UCSD-AML1 (cell line): Measurements from ENCODE around the gene AZU1.

Source experiments
- DNase-seq: peaks from one replicate; lab custom pipeline; 2025; ENCODE audit not compliant: unreplicated experiment; lab: John Stamatoyannopoulos, UW

The AZU1 gene

GRCh38 chr19:796692-797527 lies 30.7 kb upstream of the AZU1 start, which contains the start of gene PTBP1:
PTBP1 (plus strand) TSS chr19:797452; CDS start chr19:797498, 46 bp downstream.
- peak; percentile 100 for DNase-seq

DNA sequence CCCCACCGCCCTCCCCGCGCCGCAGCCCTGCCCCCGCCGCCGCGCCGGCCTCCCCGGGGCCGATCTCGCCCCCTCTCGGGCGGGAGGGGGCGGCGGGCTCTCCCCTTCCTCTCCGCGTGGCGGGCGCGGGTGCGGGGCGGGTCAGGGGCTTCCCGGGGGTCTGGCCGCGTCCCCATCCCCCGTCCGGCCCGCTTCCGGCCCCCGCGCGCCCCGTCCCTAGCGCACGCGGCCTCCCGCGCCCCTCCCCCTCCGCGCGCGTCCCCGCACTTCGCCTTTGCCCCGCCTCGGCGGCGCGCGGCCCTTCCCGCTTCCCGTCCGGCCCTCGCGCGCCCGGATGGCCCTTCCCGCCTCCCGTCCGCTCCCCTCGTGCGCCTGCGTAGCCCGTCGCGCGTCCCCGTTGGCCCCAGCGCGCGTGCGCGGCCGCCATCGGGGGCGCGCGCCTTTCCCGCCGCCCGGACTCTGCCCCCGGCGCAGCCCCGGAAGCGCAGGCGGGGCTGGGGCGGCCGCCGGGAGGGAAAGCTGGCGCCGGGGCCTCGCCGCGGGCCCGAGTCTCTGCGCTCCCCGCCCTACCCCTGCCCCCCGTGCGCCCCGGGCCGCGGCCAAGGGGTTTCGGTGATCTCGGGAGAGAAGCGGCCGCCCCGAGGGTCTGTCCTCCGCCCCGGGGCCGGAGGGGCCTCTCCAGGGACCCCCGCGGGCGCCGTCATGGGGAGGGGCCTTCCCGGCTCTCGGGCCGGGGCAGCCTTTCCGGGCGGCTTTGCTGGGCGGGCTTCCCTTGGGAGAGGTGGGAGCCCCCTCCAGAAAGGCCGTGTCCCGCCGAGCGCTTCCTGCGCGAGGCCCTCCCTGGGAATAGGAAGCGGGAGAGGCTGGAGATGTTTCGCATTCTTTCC lies 29.9 kb upstream of the AZU1 start:
- DNase-seq = peak; percentile 91

- no peak for DNase-seq
Observed at GRCh38 chr19:798415-799075, 29.1 kb upstream of the AZU1 start.

- DNase-seq = peak; percentile 31
Observed at GRCh38 chr19:799076-799881, 28.4 kb upstream of the AZU1 start.

DNA sequence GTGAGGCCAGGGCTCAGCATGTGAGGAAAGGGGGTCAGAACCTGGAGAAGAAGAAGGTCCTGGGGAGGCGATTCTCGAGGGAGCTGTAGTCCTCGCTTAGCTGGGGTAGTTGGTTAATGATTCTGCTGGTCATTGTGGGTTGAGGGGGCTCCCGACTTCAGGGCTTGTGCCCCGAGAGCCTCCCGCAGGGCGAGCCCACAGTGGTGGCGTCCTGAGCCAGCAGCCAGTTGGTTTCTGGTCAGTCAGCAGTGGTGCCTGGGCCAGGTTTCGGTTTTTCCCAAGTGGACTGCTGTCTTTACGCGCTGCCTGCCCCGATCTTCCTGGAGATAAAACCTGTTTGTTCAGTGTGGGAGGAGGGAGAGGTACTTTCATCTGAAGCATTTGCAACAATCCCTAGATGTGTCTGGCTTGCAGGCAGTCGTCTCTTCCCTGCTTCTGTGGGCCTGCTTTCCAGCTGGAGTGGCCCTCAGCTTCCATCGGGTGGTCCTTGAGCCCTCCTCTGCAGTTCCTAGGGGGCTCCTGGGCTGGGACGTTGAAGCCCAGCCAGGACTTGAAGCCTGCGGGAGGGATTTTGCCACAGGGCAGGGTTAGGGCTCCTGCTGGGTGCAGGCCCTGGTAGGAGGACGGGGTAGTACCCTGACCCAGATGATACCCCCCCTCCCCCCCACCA lies 27.1 kb upstream of the AZU1 start:
- DNase-seq = no peak

GRCh38 chr19:801030-801860 lies 26.4 kb upstream of the AZU1 start:
- DNase-seq = no peak

DNA sequence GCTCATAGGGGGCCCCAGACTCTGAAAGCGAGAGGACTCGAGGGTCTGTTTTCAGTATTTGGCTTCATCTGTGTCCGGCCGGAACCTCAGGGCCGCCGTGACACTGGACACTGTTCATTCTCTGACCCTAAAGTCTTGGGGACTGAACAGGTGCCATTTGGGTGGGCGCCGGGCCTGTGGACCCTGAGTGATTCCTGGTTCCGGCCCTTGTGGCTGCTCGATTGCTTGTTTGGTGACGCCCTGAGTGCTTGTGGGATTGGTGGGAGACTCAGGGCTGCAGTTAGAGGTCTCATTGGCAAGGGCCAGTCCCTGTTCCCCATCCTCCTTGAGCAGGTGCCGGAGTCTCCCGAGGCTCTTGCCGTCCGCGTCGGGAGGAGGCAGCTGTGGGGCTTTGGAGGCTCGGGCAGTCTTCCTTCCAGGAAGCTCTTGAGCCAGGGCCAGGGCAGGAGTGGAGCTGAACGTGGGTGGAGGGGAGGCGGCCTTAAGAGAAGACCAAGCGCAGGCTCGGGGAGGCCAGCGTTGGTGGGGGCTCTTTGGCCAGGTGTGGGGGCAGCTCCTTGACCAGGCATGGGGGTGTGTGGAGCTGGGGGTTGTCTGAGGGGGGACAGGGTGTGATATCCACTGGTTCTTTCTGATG lies 25.7 kb upstream of the AZU1 start:
- no peak for DNase-seq

DNA sequence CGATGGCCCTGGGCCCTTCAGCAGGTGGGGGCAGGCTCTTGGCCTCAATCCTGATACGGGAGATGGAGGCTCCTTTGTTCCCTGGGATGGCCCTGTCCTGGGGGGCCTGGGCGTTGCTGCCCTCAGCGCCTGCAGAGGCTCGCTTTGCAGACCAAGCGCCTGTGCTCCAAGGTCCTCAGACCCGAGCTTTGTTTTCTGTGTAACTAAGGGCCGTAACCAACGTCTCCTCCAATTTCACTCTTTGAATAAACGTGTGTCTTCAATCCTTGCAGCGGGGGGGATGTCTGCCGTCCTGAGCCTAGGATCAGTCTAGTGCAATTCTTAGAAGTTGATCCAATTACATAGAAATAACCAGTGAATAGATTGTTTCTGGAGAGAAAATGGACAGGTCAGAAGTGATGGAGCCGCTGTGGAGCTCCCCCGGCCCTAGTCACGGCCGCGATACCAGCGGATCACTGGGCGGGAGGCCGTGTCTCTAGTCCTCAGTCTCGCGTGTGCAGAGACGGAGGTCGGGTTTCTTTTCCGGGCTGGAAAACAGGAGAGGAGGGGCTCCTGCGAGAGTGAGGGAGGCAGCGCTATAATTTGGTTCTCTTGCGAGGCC lies 25.0 kb upstream of the AZU1 start:
- no peak for DNase-seq

DNA sequence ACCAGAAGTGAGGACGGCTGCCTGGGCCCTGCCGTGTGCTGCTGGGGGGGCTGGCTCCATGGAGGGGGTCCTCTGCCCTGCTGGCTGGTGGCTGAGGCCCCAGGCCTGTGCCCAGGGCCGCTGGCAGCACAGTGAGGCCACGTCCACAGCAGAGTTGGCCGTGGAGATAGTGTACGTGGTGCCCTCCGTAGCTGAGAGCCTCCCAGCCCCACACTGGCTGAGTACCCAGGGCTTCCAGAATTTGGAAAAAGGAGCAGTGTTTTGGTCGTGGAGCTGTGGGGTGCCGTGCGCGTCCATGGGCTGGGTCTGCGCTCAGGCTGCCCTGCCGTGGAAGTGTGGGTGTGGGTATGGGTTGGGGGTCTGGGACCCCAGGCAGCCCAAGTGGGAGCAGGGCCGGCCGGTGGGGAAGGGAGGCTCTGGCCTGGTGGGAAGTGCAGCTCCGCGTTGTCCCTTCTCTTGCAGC lies 24.5 kb upstream of the AZU1 start:
- DNase-seq = no peak

DNA sequence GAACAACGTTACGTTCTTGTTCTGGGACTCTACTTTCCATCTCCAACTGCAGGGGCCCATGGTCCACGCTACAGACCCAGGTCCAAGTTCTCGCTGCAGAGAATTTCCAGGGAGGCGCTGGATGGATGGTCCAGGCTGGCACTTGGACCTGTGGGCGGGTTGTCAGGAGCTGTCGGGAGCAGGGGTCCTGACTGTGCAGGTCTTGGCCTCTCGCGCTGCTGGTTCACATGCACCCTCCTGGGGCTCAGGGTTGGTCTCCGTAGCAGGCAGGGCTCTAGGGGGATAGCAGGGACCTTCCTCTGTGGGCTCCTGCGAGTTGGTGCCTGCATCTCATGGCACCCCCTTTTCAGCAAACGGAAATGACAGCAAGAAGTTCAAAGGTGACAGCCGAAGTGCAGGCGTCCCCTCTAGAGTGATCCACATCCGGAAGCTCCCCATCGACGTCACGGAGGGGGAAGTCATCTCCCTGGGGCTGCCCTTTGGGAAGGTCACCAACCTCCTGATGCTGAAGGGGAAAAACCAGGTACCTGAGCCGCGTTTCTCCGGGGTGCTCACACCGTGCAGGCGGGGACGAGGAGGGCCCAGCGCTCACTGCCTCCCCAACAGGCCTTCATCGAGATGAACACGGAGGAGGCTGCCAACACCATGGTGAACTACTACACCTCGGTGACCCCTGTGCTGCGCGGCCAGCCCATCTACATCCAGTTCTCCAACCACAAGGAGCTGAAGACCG lies 23.8 kb upstream of the AZU1 start:
- DNase-seq = no peak

DNA sequence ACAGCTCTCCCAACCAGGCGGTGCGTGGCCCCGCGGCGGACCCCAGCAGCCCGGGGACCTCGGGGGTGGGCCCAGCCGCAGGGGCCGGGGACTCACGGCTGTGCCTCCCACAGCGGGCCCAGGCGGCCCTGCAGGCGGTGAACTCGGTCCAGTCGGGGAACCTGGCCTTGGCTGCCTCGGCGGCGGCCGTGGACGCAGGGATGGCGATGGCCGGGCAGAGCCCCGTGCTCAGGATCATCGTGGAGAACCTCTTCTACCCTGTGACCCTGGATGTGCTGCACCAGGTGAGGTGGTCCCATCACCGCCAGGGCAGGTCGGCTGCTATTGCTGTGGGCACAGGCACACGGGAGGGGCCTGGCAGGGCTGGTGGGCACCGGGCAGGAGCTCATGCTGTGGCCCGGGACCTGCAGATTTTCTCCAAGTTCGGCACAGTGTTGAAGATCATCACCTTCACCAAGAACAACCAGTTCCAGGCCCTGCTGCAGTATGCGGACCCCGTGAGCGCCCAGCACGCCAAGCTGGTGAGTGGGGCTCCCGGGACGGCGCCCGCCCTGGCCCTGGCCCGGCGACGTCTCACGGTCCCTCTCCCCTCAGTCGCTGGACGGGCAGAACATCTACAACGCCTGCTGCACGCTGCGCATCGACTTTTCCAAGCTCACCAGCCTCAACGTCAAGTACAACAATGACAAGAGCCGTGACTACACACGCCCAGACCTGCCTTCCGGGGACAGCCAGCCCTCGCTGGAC lies 23.0 kb upstream of the AZU1 start:
- DNase-seq = no peak

DNA sequence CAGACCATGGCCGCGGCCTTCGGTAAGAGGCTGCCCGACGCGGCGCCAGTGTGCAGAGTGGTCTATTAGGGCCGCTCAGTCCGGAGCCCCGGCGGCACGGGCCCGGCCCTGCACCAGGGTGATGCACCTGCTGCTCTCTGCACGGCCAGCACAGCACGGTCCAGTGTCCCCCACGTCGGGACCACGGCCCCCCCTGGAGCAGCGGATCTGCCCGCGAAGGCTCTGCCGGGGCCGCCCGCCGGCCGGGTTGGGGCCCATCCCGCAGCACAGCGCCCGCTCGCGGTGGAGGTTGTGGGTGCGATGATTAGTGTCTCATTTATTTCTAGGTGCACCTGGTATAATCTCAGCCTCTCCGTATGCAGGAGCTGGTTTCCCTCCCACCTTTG lies 22.5 kb upstream of the AZU1 start:
- no peak for DNase-seq

- no peak for DNase-seq
Observed at GRCh38 chr19:805600-806550, 21.8 kb upstream of the AZU1 start.

GRCh38 chr19:806815-807421 lies 20.7 kb upstream of the AZU1 start:
- DNase-seq = no peak
